Smooth muscle cell (in vitro differentiated cells): Measurements from ENCODE around the gene CCDC80. TPM values are rescaled to one million over a fixed set of nuclear protein-coding genes. Genes with fewer than 3 reads are reported as not detected.

Source experiments
- DNase-seq: peaks from one replicate; lab custom pipeline; 2025; ENCODE audit not compliant: unreplicated experiment; lab: John Stamatoyannopoulos, UW
- H2AFZ ChIP-seq: fragments of 200-600 bp; sonication (generic); 2 replicates; pipeline ENCODE4 v1.6.0; 2016; ENCODE audit warnings: antibody characterized with exemption, low read depth, mild to moderate bottlenecking
- H3F3A ChIP-seq: fragments of 200-600 bp; sonication (generic); 2 replicates; pipeline ENCODE4 v1.6.0; 2017; ENCODE audit warnings: antibody characterized with exemption, low read depth
- H3K27ac ChIP-seq: fragments of 200-600 bp; sonication (generic); 2 replicates; pipeline ENCODE4 v1.5.1; 2016; ENCODE audit warnings: low read depth, mild to moderate bottlenecking
- H3K27me3 ChIP-seq: fragments of 200-600 bp; sonication (generic); 2 replicates; pipeline ENCODE4 v1.6.1; 2016; ENCODE audit warnings: low read depth, mild to moderate bottlenecking
- H3K36me3 ChIP-seq: fragments of 200-600 bp; sonication (generic); 2 replicates; pipeline ENCODE4 v1.5.1; 2016; ENCODE audit warnings: low read depth
- H3K4me1 ChIP-seq: fragments of 200-600 bp; sonication (generic); 2 replicates; pipeline ENCODE4 v1.5.1; 2016; ENCODE audit warnings: low read depth
- H3K4me2 ChIP-seq: fragments of 200-600 bp; sonication (generic); 2 replicates; pipeline ENCODE4 v1.6.0; 2016; ENCODE audit warnings: mild to moderate bottlenecking
- H3K4me3 ChIP-seq: fragments of 200-600 bp; sonication (generic); 2 replicates; pipeline ENCODE4 v1.5.1; 2016; ENCODE audit warnings: mild to moderate bottlenecking
- H3K79me2 ChIP-seq: fragments of 200-600 bp; sonication (generic); 2 replicates; pipeline ENCODE4 v1.6.0; 2016; ENCODE audit warnings: low read depth, mild to moderate bottlenecking
- H3K9ac ChIP-seq: fragments of 200-600 bp; sonication (generic); 2 replicates; pipeline ENCODE4 v1.6.0; 2016; ENCODE audit warnings: low read depth
- H3K9me3 ChIP-seq: fragments of 200-600 bp; sonication (generic); replicated peaks from 2 replicates; pipeline ENCODE4 v1.5.1; 2016; ENCODE audit warnings: low read depth
- H4K20me1 ChIP-seq: fragments of 200-600 bp; sonication (generic); 2 replicates; pipeline ENCODE4 v1.6.0; 2016; ENCODE audit warnings: low read depth
- CTCF ChIP-seq: fragments of 200-600 bp; sonication (generic); IDR thresholded peaks from 2 replicates; pipeline ENCODE4 v1.5.1; 2017; ENCODE audit warnings: borderline replicate concordance, mild to moderate bottlenecking, antibody characterized with exemption; ENCODE audit not compliant: insufficient read depth, poor library complexity, severe bottlenecking
- WGBS: methylation state at CpG from one replicate; pipeline ENCODE4 v1.1.7; 2016; ENCODE audit warnings: low lambda C conversion rate; 5-methylcytosine and 5-hydroxymethylcytosine counted together
- polyA plus RNA-seq: library from polyadenylated mRNA; unstranded; fragments of >200 nt; fragmentation: Nextera tagmentation; extraction: Ambion mirVana; gene quantifications from 2 replicates; pipeline ENCODE4 v1.2.1, GENCODE V29; 2016
- total RNA-seq: library from RNA; depleted of rRNA; stranded (reverse); fragments of >200 nt; gene quantifications from 2 replicates; pipeline ENCODE4 v1.2.3, GENCODE V29; 2014

Gene CCDC80
- total and polyA plus RNA-seq, 2 experiments from 2014 or later = 67.9 to 159 TPM

- Histone ChIP-seq H3K9ac (no peak overlapping the region), H3F3A (no peaks in the 10 kb centered on the region), H3K79me2 (no peaks in the 10 kb centered on the region), H3K4me1 (no peaks in the 10 kb centered on the region), H3K4me2 (no peak overlapping the region), H3K4me3 (no peak overlapping the region), H4K20me1 (no peaks in the 10 kb centered on the region), H2AFZ (no peak overlapping the region), H3K27me3 (no peaks in the 10 kb centered on the region), H3K27ac (no peak overlapping the region), H3K36me3 (no peaks in the 10 kb centered on the region), H3K9me3 (no peaks in the 10 kb centered on the region)
- 82% methylated on average over 3 of the region's 3 CpGs for WGBS
- no peak for DNase-seq
- no peak for TF ChIP-seq CTCF
Observed at GRCh38 chr3:112583105-112583504, 57.8 kb downstream of the CCDC80 start.

GRCh38 chr3:112582244-112582874 is 58.6 kb downstream of the CCDC80 start:
- Histone ChIP-seq H3K9me3 (no peaks in the 10 kb centered on the region), H3K27ac (no peak overlapping the region), H3K4me2 (no peak overlapping the region), H3K4me1 (no peaks in the 10 kb centered on the region), H3K36me3 (no peaks in the 10 kb centered on the region), H3K4me3 (no peak overlapping the region), H3F3A (no peaks in the 10 kb centered on the region), H4K20me1 (no peaks in the 10 kb centered on the region), H2AFZ (no peak overlapping the region), H3K9ac (no peak overlapping the region), H3K27me3 (no peaks in the 10 kb centered on the region), H3K79me2 (no peaks in the 10 kb centered on the region)
- 56% methylated on average over 2 of the region's 2 CpGs for WGBS
- no peak for DNase-seq
- TF ChIP-seq CTCF = peak; percentile 70

- Histone ChIP-seq H3K4me3 (no peak overlapping the region), H4K20me1 (no peaks in the 10 kb centered on the region), H3K9me3 (no peaks in the 10 kb centered on the region), H3K36me3 (no peaks in the 10 kb centered on the region), H3K27ac (no peak overlapping the region), H3K9ac (no peak overlapping the region), H3K4me1 (no peaks in the 10 kb centered on the region), H3F3A (no peaks in the 10 kb centered on the region), H2AFZ (no peak overlapping the region), H3K4me2 (no peak overlapping the region), H3K79me2 (no peaks in the 10 kb centered on the region), H3K27me3 (no peaks in the 10 kb centered on the region)
- DNase-seq = no peak
- 98% methylated on average over 3 of the region's 3 CpGs for WGBS
- no peak for TF ChIP-seq CTCF
Observed at GRCh38 chr3:112579697-112580096, 61.2 kb downstream of the CCDC80 start.

- TF ChIP-seq CTCF = no peak
- Histone ChIP-seq H3K4me3 (no peak overlapping the region), H3K9ac (no peak overlapping the region), H3K4me2 (no peak overlapping the region), H2AFZ (no peak overlapping the region), H3K9me3 (no peaks in the 10 kb centered on the region), H3K79me2 (no peaks in the 10 kb centered on the region), H3K4me1 (no peaks in the 10 kb centered on the region), H3K27me3 (no peaks in the 10 kb centered on the region), H4K20me1 (no peaks in the 10 kb centered on the region), H3F3A (no peaks in the 10 kb centered on the region), H3K27ac (no peak overlapping the region), H3K36me3 (no peaks in the 10 kb centered on the region)
- WGBS = 97% methylated on average over 3 of the region's 3 CpGs
- no peak for DNase-seq
Observed at GRCh38 chr3:112579232-112579631, 61.7 kb downstream of the CCDC80 start.
